Panc1 (cell line): ENCODE results near the gene TSPAN7.

Experiments used
- POLR2AphosphoS5 ChIP-seq: IDR thresholded peaks from 2 replicates; pipeline ENCODE4 v1.6.1; 2012; ENCODE audit warnings: mild to moderate bottlenecking, low read depth, low read length, moderate library complexity
- TF ChIP-seq, protein P1 (sequence below): fragments of 450-650 bp; IDR thresholded peaks from 2 replicates; pipeline ENCODE4 v1.5.1; 2017; ENCODE audit warnings: mild to moderate bottlenecking

DNA sequence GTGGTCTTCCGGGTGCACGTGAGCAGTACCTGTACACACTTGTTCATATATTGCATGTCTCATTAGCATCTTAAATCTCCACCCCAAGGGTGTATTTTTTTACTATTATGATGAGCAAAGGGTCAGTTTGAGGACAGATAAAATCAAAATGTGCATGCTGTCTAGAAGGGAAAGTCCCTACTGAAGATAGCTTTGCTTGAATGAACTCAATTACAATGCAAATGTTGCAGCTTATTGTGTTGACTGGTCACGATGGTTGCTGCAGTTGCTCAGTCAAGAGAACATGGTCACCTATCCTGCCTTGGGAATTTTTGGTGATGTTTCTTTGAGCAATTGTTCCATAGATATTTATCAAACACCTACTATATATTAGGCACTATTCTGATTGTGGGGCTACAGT lies 136.1 kb downstream of the TSPAN7 start:
- TF ChIP-seq, protein P1, sequence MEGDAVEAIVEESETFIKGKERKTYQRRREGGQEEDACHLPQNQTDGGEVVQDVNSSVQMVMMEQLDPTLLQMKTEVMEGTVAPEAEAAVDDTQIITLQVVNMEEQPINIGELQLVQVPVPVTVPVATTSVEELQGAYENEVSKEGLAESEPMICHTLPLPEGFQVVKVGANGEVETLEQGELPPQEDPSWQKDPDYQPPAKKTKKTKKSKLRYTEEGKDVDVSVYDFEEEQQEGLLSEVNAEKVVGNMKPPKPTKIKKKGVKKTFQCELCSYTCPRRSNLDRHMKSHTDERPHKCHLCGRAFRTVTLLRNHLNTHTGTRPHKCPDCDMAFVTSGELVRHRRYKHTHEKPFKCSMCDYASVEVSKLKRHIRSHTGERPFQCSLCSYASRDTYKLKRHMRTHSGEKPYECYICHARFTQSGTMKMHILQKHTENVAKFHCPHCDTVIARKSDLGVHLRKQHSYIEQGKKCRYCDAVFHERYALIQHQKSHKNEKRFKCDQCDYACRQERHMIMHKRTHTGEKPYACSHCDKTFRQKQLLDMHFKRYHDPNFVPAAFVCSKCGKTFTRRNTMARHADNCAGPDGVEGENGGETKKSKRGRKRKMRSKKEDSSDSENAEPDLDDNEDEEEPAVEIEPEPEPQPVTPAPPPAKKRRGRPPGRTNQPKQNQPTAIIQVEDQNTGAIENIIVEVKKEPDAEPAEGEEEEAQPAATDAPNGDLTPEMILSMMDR, result no peak
- TF ChIP-seq POLR2AphosphoS5, result no peak
